Hepatocyte (in vitro differentiated cells): ENCODE data around the gene ETNPPL.

Source experiments
- EZH2phosphoT487 ChIP-seq: fragments of 200-600 bp; sonication (generic); IDR thresholded peaks from one replicate; pipeline ENCODE4 v1.6.1; 2018; ENCODE audit warnings: antibody characterized with exemption, mild to moderate bottlenecking, low read depth, moderate library complexity; ENCODE audit not compliant: unreplicated experiment, severe bottlenecking
- TF ChIP-seq, protein P1 (sequence below): fragments of 200-600 bp; sonication (generic); IDR thresholded peaks from 2 replicates; pipeline ENCODE4 v1.5.1; 2016; ENCODE audit warnings: antibody characterized with exemption, mild to moderate bottlenecking; ENCODE audit not compliant: poor library complexity

DNA sequence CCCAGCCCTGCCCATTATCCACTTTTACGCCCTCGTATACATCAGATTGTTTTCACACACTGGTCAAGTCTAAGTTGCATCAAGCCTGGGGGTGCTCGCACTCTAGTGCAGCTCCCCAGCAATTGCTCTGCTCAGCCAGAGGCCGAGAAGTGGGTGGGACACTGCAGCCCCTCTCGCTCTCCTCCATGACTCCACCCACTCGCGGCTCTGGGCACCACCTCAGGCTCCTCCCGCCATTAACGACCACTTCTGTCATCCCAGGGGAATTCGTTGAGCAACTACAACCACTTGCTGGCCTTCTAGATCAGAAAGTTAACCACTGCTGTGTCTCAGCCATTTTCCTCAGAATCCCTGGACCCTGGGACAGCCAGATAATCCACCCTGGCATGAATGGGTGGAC, 53.6 kb downstream of the ETNPPL start:
- TF ChIP-seq, protein P1, sequence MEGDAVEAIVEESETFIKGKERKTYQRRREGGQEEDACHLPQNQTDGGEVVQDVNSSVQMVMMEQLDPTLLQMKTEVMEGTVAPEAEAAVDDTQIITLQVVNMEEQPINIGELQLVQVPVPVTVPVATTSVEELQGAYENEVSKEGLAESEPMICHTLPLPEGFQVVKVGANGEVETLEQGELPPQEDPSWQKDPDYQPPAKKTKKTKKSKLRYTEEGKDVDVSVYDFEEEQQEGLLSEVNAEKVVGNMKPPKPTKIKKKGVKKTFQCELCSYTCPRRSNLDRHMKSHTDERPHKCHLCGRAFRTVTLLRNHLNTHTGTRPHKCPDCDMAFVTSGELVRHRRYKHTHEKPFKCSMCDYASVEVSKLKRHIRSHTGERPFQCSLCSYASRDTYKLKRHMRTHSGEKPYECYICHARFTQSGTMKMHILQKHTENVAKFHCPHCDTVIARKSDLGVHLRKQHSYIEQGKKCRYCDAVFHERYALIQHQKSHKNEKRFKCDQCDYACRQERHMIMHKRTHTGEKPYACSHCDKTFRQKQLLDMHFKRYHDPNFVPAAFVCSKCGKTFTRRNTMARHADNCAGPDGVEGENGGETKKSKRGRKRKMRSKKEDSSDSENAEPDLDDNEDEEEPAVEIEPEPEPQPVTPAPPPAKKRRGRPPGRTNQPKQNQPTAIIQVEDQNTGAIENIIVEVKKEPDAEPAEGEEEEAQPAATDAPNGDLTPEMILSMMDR: no peak
- no peak for TF ChIP-seq EZH2phosphoT487
